Stimulated activated CD8-positive, alpha-beta memory T cell treated with anti-CD3 and anti-CD28 coated beads, Interleukin-15, amount 100 ng/mL, for 4 hours (primary cell): ENCODE measurements around the gene DND1.
"Not testable (repeated sequence)": the region's sequence is repeated elsewhere in the genome, so short reads cannot be mapped to it uniquely, and the experiment has no call there.

Source experiments
- DNase-seq, 2 donors: peaks; one replicate each; pipeline ENCODE4 v3.0.0-alpha.2; 2020; ENCODE audit warnings: low read depth in 2 of 2

DND1 gene

DNA sequence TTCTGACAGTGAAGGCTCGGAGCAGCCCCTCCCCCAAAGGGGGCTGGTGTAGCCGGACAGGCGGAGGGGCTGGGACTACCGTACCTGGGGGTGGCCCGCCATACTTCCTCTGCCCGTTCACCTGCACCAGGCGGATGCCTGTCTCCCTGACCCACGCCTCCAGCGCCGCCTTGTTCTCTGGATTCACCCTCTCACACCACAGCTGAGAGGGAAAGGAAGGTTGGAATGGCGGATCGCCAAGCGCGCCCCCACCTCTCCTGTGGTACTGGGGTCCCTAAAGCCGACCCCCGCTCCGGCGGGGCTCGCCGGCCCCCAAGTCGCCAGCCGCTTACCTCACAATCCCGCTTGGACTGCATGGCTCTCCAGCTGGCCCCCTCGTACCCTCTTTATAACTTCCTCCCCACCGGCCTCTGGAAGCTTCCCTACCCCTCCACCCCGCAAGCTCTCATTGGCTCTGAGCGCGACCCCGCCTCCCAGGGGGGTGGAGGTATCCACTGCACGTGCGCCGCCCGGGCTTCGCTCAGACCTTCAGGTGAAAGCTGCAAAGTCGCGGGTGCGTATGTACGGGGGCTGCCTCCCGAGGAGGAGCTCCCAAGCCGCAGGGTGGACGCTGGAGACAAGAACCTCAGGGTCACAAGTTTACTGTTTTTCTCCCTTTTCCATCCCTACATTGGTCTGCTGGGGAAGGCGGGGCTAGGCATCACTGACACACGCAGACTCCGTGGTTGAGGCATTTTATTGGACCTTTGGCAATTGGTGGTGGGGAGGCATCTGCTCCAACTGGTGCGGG, at the start of gene DND1:
TSS of gene DND1 (minus strand) at position 390 of the 790 bp plus-strand sequence. CDS start at position 356, 34 bp downstream.
- DNase-seq: no peak

DNA sequence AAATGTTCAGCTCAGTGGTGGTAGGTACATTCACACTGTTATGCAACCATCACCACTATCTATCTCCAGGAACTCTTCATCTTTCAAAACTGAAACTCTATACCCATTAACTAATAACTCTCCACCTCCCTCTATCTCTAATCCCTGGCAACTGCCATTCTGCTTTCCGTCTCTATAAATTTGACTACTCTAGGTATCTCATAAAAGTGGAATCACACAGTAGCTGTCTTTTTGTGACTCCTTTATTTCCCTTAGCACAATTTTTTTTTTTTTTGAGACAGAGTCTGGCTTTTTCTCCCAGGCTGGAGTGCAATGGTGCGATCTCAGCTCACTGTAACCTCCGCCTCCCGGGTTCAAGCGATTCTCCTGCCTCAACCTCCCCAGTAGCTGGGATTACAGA, 48.0 kb upstream of the DND1 start:
- not testable (repeated sequence) for DNase-seq

DNA sequence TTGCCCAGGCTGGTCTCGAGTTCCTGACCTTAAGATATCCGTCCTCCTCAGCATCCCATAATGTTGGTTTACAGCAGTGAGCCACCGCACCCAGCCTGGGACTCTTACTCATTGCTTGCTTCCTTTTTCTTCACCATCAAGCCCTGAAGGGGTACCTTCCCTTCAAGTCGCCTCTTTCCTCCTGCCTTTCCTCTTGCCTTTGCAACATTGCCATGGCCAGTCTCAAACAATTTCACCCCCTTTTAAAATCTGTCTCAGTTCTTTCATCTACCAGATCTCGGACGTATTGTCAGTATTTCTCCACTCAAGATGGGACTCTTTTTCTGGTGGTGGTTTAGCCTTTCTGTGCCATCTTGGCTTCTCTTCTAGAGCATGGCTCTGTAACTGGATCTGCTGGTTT, 47.4 kb upstream of the DND1 start:
- DNase-seq: not testable (repeated sequence)

DNA sequence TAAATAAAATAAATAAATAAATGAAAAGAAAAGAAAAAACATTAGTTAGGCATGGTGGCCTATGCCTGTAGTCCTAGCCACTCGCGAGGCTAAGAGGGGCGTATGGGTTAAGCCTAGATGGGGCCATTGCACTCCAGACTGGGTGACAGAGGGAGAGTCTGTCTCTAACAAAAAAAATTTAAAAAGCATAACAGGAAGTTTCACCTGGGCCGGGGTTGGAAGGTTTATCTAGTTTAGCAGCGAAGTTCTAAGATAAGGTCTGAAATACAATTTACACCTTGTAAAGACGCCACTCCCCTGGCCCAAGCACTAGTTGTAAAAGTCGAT, 44.9 kb upstream of the DND1 start:
- no peak for DNase-seq

DNA sequence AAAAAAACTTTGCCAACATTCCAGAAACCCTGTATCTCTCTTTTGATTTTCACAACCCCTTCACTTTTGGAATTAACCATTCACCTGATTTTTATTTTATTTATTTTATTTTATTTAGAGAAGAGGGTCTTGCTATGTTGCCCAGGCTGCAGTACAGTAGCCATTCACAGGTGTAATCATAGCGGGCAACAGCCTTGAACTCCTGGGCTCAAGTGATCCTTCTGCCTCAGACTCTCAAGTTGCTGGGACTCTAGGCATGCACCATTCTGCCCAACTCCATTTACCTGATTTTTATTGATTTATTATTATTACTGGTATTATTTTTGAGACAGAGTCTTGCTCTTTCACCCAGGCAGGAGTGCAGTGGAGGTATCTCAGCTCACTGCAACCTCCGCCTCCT, 42.9 kb upstream of the DND1 start:
- DNase-seq: not testable (repeated sequence)

DNA sequence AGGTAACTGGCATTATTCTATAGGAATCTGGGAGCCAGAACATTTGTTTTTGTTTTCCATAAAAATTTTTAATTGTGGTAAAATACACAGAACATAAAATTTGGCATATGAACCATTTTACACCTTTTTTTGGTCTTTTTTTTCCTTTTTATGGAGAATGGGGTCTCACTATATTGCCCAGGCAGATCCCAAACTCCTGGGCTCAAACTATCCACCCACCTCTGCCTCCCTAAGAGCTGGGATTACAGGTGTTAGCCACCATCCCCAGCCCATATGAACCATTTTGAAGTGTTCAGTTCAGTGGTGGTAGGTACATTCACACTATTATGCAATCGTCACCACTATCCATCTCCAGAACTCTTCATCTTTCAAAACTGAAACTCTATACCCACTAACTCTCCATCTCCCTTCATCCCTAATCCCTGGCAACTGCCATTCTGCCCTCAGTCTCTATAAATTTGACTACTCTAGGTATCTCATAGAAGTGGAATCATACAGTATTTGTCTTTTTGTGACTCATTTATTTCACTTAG, 40.3 kb upstream of the DND1 start:
- DNase-seq: no peak

DNA sequence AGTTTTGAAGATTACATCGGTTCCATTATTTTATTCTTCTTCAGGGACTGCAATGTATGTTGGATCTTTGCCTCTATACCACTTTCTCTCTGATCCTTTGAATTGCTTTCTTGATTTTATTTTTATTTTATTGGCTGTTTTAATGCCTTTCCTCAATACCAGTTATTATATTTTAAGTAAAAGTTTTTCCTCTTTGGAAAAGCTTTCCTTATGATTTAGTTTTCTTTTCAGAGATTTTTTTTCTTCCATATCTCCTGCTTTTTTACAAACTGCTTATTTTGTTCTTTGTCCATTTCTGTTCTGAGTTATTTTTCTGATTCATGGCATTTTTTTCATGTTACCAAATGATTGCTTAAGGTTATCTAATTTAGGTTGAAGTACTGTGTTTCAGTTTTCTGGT, 38.4 kb upstream of the DND1 start:
- DNase-seq: no peak

DNA sequence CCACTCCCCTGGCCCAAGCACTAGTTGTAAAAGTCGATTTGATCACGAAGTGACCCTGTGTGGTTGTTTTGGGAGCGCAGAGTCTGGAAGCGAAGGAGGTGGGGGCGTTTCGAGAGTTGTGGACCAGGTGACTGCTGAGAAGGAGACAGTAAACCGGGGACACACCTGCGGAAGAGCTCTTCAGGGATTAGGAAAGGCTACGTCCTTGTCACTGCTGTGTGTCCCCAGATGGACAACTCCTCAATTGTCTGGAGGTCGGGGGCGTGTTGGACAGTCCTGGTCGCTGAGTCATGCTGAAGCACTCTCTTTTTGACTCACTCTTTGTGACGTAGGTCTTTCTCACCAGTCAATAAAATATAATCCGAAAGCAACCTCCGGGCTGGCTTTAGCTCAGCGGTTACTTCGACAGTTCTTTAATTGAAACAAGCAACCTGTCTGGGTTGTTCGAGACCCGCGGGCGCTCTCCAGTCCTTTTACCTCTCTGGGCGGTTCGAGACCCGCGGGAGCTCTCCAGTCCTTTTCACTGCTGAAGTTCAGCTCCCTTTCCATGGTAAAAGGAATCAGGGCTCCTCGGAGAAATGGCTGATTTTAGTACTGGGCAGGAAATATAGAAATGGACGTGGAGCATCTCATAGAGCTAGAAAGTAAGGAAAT, 37.6 kb upstream of the DND1 start:
- DNase-seq: peak; percentile 68 to 84

DNA sequence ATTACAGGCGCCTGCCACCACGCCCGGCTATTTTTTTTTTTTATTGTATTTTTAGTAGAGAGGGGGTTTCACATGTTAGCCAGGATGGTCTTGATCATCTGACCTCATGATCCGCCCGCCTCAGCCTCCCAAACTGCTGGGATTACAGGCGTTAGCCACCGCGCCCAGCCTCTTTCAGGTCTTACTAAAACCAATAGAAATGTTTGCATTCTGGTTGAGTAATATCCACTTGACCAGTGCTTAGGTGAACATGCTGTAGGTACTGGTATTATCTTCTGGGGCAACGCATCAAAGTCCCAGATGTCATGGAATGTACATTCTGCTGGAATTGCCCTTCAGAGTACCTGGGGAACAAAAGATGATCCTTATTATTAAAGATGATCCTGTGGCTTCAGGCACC, 35.4 kb upstream of the DND1 start:
- not testable (repeated sequence) for DNase-seq

DNA sequence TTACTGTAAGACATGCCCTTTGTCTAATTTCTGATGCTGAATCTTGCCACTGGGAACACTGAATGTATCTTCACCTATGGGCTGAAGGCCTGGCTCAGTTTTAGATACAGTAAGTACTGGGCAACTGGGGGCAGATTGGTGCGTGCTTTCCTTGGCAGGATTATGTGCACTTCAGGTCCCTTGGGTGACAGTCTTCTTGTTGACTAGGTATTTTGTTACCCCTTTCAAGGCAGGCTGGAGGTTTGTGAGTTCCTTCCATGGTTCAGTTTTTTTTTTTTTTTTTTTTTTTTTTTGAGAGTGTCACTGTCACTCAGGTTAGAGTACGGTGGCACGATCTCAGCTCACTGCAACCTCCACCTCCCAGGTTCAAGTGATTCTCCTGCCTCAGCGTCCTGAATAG, 34.4 kb upstream of the DND1 start:
- no peak for DNase-seq

DNA sequence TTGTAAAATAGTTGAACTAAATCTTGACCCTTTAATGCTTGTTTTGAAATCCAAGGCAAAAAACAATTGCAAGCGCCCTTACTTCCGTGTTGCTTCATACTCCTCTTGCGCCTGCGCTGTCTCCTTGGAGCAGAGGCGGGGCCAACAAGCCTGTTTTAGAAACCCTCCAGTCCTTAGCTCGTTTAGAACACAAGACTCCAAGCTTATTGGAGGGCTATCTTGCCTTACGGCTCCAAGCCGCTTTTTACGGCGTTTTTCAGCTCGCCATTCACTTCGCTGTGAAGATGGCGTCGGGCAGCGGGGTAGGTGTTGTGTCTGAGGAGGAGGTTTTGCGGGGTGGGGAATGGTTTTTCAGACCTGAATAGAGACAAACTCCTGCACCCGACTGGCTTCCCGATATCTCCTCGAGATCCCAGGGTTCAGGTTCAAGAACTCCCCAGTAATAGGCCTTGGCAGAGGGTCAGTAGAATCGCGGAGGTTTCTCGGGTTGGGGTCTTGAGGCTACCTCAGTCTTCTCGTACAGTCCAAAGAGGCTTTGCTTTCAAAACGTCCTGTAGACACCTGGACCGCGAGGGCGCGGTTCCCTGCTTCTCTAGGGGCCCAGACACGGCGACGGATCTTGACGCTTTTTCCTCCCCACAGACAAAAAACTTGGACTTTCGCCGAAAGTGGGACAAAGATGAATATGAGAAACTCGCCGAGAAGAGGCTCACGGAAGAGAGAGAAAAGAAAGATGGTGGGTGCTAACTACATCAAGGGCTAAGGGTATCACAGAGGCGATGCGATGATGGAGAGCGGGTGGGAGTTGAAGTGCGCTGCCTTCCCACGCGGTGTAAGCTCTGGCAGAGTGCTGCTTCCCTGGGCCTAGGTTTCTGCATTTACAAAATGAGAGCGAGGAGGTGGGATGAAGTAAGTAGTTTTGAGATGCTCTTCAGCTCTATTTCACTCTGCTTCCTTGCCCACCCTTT, 27.1 kb upstream of the DND1 start, which contains the start of gene ZMAT2:
TSS of gene ZMAT2 (plus strand) at position 271 of the 968 bp plus-strand sequence. CDS start at position 285, 14 bp downstream.
- DNase-seq: peak; percentile 80 to 94

DNA sequence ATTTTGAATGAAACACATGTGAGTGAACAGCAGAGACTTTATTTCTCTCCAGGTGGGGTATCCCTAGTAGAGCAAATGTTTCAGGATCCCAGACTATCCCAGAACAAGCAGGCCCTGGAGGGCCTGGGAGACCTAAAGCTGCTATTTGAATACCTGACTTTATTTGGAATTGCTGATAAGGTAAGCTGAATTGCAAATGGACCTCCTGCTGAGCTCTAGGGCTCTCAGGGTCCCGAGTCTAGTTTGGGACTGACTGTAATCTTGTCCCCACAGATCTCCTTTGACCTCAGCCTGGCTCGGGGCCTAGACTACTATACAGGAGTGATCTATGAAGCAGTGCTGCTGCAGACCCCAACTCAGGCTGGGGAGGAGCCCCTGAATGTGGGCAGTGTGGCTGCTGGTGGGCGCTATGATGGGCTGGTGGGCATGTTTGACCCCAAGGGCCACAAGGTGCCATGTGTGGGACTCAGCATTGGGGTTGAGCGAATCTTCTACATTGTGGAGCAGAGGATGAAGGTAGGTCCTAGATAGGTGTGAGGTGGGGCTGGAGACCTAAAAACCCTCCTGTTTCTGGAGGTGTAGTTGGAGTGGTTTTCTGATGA, 23.6 kb upstream of the DND1 start:
- DNase-seq: no peak

DNA sequence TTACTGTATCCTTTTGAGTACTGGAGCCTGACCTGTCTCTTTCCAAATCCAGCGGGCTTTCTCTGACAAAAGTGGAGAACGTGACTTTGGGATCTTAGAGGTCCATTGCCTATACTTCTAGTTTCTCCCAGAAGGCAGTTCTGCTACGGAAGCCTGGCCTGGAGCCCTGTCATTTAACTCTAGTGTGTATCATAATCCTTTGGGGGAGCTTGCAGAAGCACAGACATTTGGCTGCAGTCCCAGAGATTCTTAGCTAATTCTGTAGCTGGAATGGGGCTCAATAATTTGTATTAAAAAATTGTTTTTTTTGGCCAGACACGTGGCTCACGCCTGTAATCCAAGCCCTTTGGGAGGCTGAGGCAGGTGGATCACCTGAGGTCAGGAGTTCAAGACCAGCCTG, 20.9 kb upstream of the DND1 start:
- DNase-seq: no peak

DNA sequence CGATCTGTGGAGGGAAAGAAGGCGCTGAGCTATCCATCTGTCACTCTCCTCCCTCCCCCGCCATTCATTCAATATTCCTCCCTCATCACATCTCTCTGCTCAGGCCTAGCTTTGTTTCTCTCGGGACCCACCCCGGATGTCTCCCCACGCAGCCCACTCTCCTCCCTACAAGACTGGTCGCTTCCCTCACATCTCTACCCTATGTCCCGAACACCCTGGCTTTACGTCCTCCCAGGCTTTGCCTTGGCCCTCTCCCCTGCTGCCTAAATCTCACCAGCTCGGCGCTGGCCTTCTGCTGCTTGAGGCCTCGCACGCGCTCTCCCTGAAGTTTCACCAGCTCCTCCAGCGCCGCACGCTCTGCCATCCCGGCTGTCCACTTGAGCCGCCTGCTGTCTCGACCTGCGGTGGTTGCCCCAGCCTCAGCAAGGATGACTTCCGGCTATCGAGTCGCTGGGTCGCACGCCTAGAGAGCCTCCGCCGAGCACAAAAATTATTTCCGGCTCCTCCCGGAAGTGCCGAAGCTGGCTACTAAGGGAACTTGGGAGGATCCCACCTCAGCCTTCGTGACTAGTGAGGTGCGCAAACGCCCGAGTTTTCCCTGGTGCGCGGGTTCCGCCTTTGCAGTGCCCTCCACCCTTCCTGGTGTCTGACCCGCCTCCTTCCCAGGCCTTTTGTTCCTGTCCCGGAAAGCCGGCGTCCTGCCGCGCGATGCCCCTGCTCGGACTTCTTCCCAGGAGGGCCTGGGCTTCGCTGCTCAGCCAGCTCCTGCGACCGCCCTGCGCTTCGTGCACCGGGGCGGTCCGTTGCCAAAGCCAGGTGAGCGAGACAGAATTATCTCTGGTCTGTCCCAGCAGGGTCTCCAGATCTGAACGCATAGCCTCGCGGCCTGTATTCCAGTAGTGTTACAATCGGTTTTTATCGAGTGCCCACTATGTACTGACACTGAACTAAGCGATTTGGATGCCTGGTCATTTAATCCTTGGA, 17.9 kb upstream of the DND1 start, which contains the start of the genes HARS1 and HARS2:
TSS of gene HARS1 (minus strand) at position 430 of the 984 bp plus-strand sequence. CDS start at position 364, 66 bp downstream.
TSS of gene HARS2 (plus strand) at position 515 of the 984 bp plus-strand sequence. CDS start at position 709, 194 bp downstream.
- peak; percentile 68 to 70 for DNase-seq

DNA sequence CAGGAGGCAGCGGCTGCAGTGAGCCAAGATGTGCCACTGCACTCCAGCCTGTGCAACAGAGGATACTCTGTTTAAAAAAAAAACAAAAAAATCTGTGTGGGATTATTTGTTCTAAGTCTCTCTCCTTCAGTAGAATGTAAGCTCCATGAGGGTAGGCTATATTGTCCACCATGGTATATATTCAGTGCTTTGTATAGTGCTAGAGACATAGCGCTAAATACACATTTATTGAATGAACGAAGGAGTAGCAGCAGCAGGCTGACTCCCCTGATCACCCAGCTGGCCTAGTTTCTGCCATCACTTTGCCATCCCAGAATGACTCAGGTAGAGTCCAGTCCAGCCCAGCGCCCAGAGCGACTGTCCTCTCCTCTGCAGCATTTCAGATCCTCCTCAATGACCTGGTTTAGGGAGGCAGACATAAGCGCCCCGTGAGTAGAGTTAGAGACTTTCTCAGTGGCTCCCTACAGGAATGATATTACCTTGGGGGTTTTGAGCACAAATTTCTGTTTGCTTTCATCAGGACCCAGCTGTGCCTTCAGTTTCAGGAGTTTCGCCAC, 17.1 kb upstream of the DND1 start:
- DNase-seq: no peak

DNA sequence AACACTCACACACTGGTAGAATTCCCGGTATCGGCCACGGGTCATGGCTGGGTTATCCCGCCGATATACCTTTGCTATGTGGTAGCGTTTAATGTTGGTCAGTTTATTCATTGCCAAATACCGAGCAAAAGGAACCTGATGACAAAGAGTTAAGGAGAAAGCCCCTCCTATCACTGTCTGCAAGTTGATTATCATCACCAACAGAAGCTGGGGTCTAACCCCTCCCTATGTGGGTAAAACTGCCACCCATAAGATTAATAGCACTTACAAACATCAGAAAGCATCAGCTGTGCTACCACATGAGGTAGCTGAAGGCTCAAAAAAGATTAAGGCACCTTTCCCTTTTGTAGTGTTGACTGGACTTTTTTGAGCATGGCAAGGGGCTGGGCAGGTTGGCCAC, 5.6 kb upstream of the DND1 start:
- no peak for DNase-seq

DNA sequence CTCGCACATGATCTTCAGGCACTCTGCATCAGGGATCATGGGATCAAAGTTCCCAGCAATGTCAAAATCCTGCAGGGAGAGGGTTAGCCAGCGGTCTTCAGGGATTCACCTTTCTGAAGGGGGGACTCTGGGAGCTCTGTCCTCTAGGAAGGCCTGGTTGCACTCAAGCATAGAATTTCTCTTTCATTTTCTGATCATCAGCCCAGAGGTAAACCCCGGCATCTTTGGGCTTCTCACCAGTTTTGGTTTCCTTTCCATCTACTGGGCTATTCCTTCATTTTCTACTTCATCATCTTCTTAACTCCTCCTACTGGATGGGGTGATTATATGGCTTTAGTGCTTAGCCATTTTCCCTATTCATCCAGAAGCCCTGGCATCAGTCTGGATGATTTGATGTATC, 4.6 kb upstream of the DND1 start:
- no peak for DNase-seq

DNA sequence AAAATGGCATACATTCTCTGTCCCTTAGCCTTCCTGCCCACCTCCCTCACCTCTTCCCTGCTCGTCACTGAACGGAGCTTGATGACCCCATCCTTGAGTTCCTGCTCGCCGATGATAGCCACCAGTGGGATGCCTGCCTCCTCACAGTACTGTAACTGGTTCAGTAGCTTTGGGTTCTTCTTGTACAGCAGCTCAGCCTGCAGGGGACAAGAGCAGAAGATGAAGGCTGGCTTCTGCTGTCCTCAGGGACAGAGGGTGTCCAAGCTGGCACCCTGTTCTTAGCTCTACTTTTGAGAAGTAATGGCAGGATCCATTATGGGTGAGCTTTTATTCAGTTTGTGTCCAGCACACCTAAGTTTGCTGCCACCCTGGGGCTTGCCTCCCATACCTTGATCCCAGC, 1.3 kb upstream of the DND1 start:
- no peak for DNase-seq

DNA sequence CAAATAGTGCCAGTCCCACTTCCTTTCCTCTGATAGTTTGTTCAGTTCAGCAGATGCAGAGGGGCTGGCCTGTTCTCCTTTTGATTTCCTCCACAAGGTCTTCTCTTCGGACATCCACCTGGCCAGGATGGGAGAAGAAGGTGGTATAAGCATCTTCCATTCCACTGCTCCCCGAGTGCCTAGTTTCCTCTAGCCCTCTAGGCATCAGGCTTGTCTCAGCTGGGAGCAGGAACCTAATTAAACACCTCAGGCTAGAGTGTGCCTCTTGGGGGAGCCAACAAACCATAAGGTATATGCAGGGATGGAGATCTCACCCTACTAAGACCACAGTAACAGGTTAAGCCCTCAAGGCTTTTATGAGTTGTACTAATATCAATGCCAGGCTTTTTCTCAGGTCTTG, 835 bp upstream of the DND1 start:
- no peak for DNase-seq
